HPDE6-E6E7 (cell line): ENCODE data around the gene POU3F4.
A peak's percentile ranks its signal among the peaks of the same experiment; 100 is the strongest.

Experiments
- DNase-seq: peaks from one replicate; pipeline ENCODE4 v3.0.0; 2011; ENCODE audit warnings: missing footprints; ENCODE audit errors: extremely low spot score

POU3F4 gene

DNA sequence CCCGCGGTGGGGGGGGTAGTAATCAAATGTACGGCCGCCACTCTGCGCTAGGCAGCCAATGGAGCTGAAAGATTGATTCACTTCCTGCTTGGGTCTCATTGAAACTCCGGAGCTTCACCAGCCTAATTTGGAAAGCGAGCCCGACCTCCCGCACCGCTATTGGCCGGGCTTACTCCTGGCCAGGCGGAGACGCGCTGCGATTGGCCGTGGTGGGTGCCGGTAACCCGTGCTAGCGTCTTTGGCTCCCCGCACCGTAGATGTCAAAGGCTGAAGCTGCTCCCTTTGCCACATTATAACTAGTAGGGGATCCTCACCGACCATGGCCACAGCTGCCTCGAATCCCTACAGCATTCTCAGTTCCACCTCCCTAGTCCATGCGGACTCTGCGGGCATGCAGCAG, at the start of gene POU3F4:
POU3F4 (plus strand) TSS at position 285 of the 400 bp plus-strand sequence; CDS start at position 320, 35 bp downstream.
- no peak for DNase-seq

DNA sequence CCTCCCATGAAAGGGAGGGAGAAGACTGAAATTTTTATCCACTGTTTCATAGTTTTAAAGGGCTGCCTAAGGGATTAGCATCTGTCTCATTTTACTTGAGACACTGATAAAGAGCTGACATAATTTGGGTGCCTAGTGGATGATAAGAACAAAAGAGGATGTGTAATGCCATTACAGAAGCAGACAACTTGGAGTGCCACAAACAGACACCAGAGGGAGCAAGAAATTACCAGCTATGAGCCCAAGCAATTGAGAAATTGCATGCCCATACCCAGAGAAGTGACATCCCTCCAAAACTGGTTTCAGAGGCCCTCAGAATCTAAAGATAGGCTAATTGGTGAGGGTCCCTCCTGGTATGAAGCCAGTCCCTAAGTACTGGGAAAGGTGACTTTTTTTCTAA, 38.5 kb upstream of the POU3F4 start:
- DNase-seq, result peak; percentile 5

DNA sequence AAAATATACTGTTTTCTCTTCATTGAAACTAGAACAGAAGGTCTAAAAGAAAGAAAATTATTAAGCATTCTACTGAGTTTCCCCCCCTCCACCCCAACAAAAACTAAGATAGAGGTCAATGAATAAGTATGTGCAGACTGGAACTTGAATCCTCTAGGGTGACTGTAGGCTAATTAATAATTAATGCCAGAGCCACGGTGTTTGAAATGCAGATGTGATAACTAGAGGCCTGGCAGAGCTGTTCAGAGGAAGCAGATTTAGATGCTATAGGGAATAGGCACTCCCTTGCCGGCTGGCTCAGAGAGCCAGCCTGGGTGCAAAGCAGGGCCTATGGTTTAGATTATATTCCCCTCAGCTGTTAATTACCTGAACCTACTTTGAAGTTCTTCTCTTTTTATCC, 12.2 kb upstream of the POU3F4 start:
- DNase-seq, result no peak

DNA sequence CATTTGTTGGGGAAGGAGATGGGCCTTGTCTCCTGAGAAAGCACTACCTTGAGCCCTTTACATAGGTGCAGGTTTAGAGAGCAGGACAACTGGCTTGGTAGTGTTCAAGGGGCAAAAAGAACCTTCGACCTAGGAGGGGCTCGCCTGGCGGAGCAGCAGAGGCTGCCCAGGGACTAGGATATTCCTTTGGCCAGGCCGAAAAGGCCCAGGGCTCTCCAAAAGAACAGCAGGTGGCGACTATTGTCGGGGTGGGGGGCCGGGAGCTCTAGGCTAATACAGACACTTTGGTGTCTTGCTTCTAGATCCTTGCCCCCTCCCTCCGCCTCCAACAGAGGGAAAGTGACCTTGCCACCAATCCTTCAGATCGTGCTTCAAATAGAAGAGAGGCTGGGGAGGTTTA, 7.1 kb upstream of the POU3F4 start:
- DNase-seq, result no peak

DNA sequence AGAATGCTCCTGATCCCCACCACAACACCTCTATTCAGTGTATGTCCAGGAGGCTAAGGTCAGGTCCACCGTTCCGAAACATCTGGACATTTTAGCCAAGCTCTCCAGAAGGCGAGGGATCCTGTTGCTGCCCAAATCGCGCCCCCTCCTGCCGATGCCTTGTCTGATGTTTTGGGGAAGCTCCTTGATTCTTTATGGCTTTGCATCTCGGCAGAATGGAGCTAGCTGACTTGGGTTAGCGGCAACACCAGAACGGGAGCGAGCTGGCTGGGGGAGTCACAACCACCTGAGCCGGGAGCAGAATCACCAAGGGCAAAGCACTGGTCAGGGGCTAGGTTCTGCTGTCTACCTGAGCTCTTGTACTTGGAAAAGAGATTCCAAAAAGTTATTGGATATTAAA, 6.6 kb upstream of the POU3F4 start:
- no peak for DNase-seq

DNA sequence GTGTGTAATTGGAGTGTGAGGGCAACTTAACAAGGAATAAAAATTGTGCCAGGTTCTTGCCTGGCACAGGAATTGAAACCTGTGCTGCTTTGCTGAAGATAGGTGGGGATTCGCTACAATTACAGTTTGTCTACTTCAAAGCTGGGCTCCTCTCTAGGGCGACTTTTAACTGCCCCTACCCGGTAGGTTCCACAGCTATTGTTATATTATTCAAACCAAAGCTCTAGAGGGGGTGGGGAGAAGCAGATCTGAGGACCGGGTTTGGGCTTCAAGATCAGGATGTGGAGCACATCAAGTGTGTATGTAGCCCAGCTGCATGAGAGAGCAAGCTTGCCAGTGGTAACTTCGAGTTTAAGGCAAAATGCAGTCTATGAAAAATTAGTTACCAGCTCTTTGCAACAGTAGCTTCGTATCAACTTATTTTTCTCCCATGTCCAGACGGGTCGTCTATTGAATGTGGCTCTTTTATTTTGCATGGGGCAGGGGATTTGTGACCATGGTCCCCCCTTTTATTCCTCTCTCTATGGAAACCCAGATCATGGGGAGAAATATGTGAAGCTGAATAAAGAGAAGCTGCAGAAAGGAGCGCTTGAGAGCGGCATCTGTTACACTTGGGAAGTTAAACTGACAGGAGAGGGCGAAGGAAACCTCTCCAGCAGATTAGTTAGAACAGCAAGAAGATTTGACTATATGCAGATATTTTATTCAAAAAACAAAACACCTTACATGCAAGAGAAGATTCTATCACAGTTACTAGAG, 3.2 kb upstream of the POU3F4 start:
- no peak for DNase-seq

- DNase-seq, result no peak
Measured at GRCh38 chrX:83508526-83509253, 600 bp downstream of the POU3F4 start.

- DNase-seq, result no peak
Measured at GRCh38 chrX:83509254-83509801, 1.2 kb downstream of the POU3F4 start.

GRCh38 chrX:83510510-83511062, 2.5 kb downstream of the POU3F4 start:
- DNase-seq, result no peak

GRCh38 chrX:83511208-83511607, 3.1 kb downstream of the POU3F4 start:
- no peak for DNase-seq

- DNase-seq, result no peak
Measured at GRCh38 chrX:83512111-83512510, 4.0 kb downstream of the POU3F4 start.

- DNase-seq, result no peak
Measured at GRCh38 chrX:83516597-83516996, 8.5 kb downstream of the POU3F4 start.

DNA sequence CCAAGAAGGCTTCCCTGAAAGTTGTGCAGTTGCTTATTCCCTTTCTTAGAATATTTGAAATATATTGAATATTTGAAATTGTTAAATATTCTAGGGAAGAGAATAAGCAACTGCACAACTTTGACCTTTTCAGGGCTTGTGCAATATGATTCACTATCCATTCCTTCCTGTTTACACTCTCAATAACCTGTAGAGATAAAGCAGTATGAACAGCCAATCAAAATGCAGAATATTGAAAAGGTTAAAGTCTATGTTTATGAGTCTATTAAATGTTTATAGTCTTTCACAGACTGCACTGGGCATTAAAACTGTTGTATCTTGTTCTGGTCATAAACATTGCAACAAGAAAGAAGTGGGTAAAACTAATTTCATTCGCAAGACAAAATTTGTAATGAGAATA, 13.8 kb downstream of the POU3F4 start:
- no peak for DNase-seq

- no peak for DNase-seq
Measured at GRCh38 chrX:83529950-83530349, 21.9 kb downstream of the POU3F4 start.

- DNase-seq, result no peak
Measured at GRCh38 chrX:83535417-83536196, 27.5 kb downstream of the POU3F4 start.
